Fibroblast of the aortic adventitia (primary cell): ENCODE measurements around the gene MRPL28. TPM values are rescaled to one million over a fixed set of nuclear protein-coding genes. Genes with fewer than 3 reads are reported as not detected.
"Not testable (repeated sequence)": the region's sequence is repeated elsewhere in the genome, so short reads cannot be mapped to it uniquely, and the experiment has no call there.

Experiments
- DNase-seq: peaks from one replicate; pipeline ENCODE4 v3.0.0-alpha.2; 2010; ENCODE audit warnings: low read depth
- H3K4me3 ChIP-seq: 2 replicates; pipeline ENCODE4 v1.5.1; 2011; ENCODE audit warnings: low read depth, mild to moderate bottlenecking, control low read depth, low read length, moderate library complexity
- CTCF ChIP-seq: IDR thresholded peaks from 2 replicates; pipeline ENCODE4 v1.5.1; 2011; ENCODE audit warnings: mild to moderate bottlenecking, low read length, control low read depth, inconsistent platforms; ENCODE audit not compliant: insufficient read depth
- total RNA-seq: library from RNA; depleted of rRNA; stranded (reverse); fragments of >200 nt; gene quantifications from 2 replicates; pipeline ENCODE4 v1.2.3, GENCODE V29; 2012; ENCODE audit warnings: low replicate concordance

Gene MRPL28
- total RNA-seq, 1 donor: 49.3 TPM

- DNase-seq: no peak
- no peak overlapping the region for H3K4me3 ChIP-seq
- no peak for TF ChIP-seq CTCF
Observed at GRCh38 chr16:340370-341091, 29.8 kb downstream of the MRPL28 start.

- no peak for DNase-seq
- H3K4me3 ChIP-seq: no peak overlapping the region
- no peak for TF ChIP-seq CTCF
Observed at GRCh38 chr16:339680-340079, 30.7 kb downstream of the MRPL28 start.

GRCh38 chr16:337975-338575 lies 32.3 kb downstream of the MRPL28 start:
- no peak for TF ChIP-seq CTCF
- no peak overlapping the region for H3K4me3 ChIP-seq
- no peak for DNase-seq

- no peak overlapping the region for H3K4me3 ChIP-seq
- no peak for DNase-seq
- no peak for TF ChIP-seq CTCF
Observed at GRCh38 chr16:337437-337836, 32.9 kb downstream of the MRPL28 start.

DNA sequence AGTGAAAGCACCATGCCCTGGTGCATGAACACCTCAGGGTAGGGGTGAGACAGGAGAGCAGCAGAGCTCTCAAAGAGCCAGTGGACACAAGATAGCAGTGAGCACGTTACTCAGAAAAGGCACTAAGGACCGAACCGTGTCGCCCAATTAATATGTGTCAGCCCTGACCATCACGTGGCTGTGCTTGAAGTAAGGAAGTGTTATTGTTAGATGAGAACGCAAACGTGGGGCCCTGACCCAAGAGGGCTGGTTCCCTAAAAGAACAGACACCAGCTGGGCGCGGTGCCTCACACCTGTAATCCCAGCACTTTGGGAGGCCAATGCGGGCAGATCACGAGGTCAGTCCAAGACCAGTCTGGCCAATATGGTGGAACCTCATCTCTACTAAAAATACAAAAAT lies 34.1 kb downstream of the MRPL28 start:
- H3K4me3 ChIP-seq: no peak overlapping the region
- DNase-seq: no peak
- TF ChIP-seq CTCF: no peak

GRCh38 chr16:334861-335632 lies 35.3 kb downstream of the MRPL28 start:
- not testable (repeated sequence) for DNase-seq, H3K4me3 ChIP-seq

DNA sequence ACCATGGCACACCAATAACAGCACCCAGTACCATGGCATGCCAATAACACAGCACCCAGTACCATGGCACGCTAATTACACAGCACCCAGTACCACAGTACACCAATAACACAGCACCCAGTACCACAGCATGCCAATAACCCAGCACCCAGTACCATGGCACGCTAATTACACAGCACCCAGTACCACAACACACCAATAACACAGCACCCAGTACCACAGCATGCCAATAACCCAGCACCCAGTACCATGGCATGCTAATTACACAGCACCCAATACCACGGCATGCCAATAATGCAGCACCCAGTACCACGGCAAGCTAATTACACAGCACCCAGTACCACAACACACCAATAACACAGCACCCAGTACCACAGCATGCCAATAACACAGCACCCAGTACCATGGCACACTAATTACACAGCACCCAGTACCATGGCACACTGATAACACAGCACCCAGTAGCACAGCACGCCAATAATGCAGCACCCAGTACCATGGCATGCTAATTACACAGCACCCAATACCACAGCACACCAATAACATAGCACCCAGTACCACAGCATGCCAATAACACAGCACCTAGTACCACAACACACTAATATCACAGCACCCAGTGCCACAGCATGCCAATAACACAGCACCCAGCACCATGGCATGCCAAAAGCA lies 36.0 kb downstream of the MRPL28 start:
- DNase-seq, H3K4me3 ChIP-seq: not testable (repeated sequence)
